K562 (cell line): ENCODE results near the gene SLC25A42. TPM values are rescaled to one million over a fixed set of nuclear protein-coding genes. Genes with fewer than 3 reads are reported as not detected.
A peak's percentile ranks its signal among the peaks of the same experiment; 100 is the strongest.

Experiments used
- ARNT ChIP-seq, 2 experiments: fragments of 450-650 bp; IDR thresholded peaks; 2 replicates each; pipeline ENCODE4 v1.6.1; 2016; ENCODE audit warnings: mild to moderate bottlenecking in 1 of 2
- CTBP1 ChIP-seq: fragments of 450-650 bp; IDR thresholded peaks from 2 replicates; pipeline ENCODE4 v1.6.1; 2016; ENCODE audit warnings: borderline replicate concordance
- DACH1 ChIP-seq: fragments of 450-650 bp; IDR thresholded peaks from 2 replicates; pipeline ENCODE4 v1.6.1; 2018; ENCODE audit not compliant: partially characterized antibody
- E2F1 ChIP-seq: sonication (generic); formaldehyde crosslinking; IDR thresholded peaks from 2 replicates; pipeline ENCODE4 v1.8.1; 2023; ENCODE audit warnings: mild to moderate bottlenecking, missing genetic modification reagents, moderate library complexity
- FIP1L1 ChIP-seq: fragments of 200-400 bp; formaldehyde crosslinking; IDR thresholded peaks from 2 replicates; pipeline ENCODE4 v1.6.1; 2018; ENCODE audit warnings: mild to moderate bottlenecking, low read depth, low read length; ENCODE audit not compliant: poor library complexity, severe bottlenecking
- HIVEP1 ChIP-seq: fragments of 250-450 bp; sonication (Bioruptor Pico); IDR thresholded peaks from 2 replicates; pipeline ENCODE4 v1.4.0; 2020; ENCODE audit warnings: mild to moderate bottlenecking
- HMG20B ChIP-seq: fragments of 250-450 bp; sonication (Bioruptor Pico); IDR thresholded peaks from 2 replicates; pipeline ENCODE4 v1.5.0; 2021; ENCODE audit warnings: mild to moderate bottlenecking
- MAX ChIP-seq: sonication (generic); formaldehyde crosslinking; IDR thresholded peaks from 2 replicates; pipeline ENCODE4 v1.9.0; 2022; ENCODE audit warnings: mild to moderate bottlenecking, missing genetic modification reagents
- MAZ ChIP-seq, 2 experiments: fragments of 450-650 bp in 1 of 2; sonication (generic) in 1 of 2; formaldehyde crosslinking; IDR thresholded peaks in 1 of 2; conservative IDR thresholded peaks in 1 of 2; 2 replicates each; pipeline versions ENCODE4 v1.4.0 to v1.5.0; 2020; ENCODE audit warnings: mild to moderate bottlenecking in 1 of 2, missing genetic modification reagents in 1 of 2
- NKRF ChIP-seq: fragments of 450-650 bp; IDR thresholded peaks from 2 replicates; pipeline ENCODE4 v1.6.1; 2016; ENCODE audit warnings: borderline replicate concordance
- PTTG1 ChIP-seq: fragments of 450-650 bp; IDR thresholded peaks from 2 replicates; pipeline ENCODE4 v1.6.1; 2016; ENCODE audit warnings: low read depth, mild to moderate bottlenecking, missing genetic modification characterization, missing compliant biosample characterization
- RBBP5 ChIP-seq: fragments of 200-600 bp; sonication (generic); IDR thresholded peaks from 2 replicates; pipeline ENCODE4 v1.6.1; 2012; ENCODE audit warnings: borderline replicate concordance, mild to moderate bottlenecking, low read length, control low read depth, inconsistent platforms; ENCODE audit not compliant: insufficient read depth, poor library complexity, severe bottlenecking
- SPI1 ChIP-seq: IDR thresholded peaks from 2 replicates; pipeline ENCODE4 v1.6.1; 2011; ENCODE audit warnings: low read depth, low read length, control low read depth, borderline replicate concordance
- TEAD4 ChIP-seq, 2 experiments: sonication (generic) in 1 of 2; formaldehyde crosslinking in 1 of 2; IDR thresholded peaks; 2 replicates each; pipeline versions ENCODE4 v1.6.1 to v1.8.0; 2012 to 2022; ENCODE audit warnings: borderline replicate concordance in 1 of 2, inconsistent platforms in 1 of 2, low read length in 1 of 2, mild to moderate bottlenecking in 1 of 2, missing genetic modification reagents in 1 of 2
- ZFP91 ChIP-seq: sonication (generic); formaldehyde crosslinking; IDR thresholded peaks from 2 replicates; pipeline ENCODE4 v1.8.0; 2022; ENCODE audit warnings: mild to moderate bottlenecking, missing genetic modification reagents
- polyA plus RNA-seq, 8 experiments: library from polyadenylated mRNA; depleted of rRNA in 4 of 8; stranded (reverse) in 5 of 8; unstranded in 3 of 8; fragments of >200 nt; fragmentation: Nextera tagmentation in 2 of 8; fragmentation: Illumina TruSeq in 1 of 8; extraction: Ambion mirVana in 2 of 8; extraction: Trizol in 1 of 8; gene quantifications; 2 replicates each; pipeline versions ENCODE4 v1.2.1 to v1.2.3, GENCODE V29; 2011 to 2014; ENCODE audit warnings: inconsistent platforms in 1 of 8, missing spikeins in 1 of 8
- total RNA-seq, 7 experiments: library from RNA; depleted of rRNA in 6 of 7; stranded (reverse); fragments of >200 nt in 6 of 7; fragmentation: Illumina TruSeq in 2 of 7; extraction: Trizol in 2 of 7; gene quantifications; 2 replicates each; pipeline versions ENCODE4 v1.2.1 to v1.2.3, GENCODE V29; 2011 to 2021; ENCODE audit warnings: low replicate concordance in 1 of 7

SLC25A42 gene
- total and polyA plus RNA-seq, 9 of the 15 experiments (the other 6 are each of a cell fraction or from before 2014, with no cell fraction given) = 0.59 to 32.2 (median 14.1) TPM

- TF ChIP-seq MAX (CRISPR knock-in tag) (peak; percentile 41; the same call in 1 of the 2 replicates), RBBP5 (peak; percentile 13), E2F1 (CRISPR knock-in tag) (no peak), HIVEP1 (no peak), ZFP91 (CRISPR knock-in tag) (no peak), FIP1L1 (no peak), CTBP1 (peak; percentile 80), PTTG1 (tag) (no peak), DACH1 (no peak), TEAD4 (IDR thresholded peaks at IDR 0.05; ENCODE audit: low read length) (peak; percentile 31; the same call in 1 of the 2 replicates), TEAD4 (CRISPR knock-in tag; IDR thresholded peaks at IDR 0.05; ENCODE audit: borderline replicate concordance) (no peak), HMG20B (no peak), MAZ (CRISPR knock-in tag; conservative IDR thresholded peaks at IDR 0.05 in 1 of 2, IDR thresholded peaks at IDR 0.05 in 1 of 2) (peak; percentile 21 to 68; a peak in 2 of 4 replicates), NKRF (no peak), SPI1 (peak; percentile 65; the same call in 1 of the 2 replicates), ARNT (IDR thresholded peaks at IDR 0.05) (no peak)
Observed at GRCh38 chr19:19120308-19121231, 56.8 kb downstream of the SLC25A42 start (continued).
